ENCODE data around the gene MRPL23.

Gene MRPL23

GRCh38 chr11:1998290-1998689, 51.2 kb downstream of the MRPL23 start:
- DNase-seq = no peak

GRCh38 chr11:1998861-1999260, 51.7 kb downstream of the MRPL23 start:
- no peak for DNase-seq

DNA sequence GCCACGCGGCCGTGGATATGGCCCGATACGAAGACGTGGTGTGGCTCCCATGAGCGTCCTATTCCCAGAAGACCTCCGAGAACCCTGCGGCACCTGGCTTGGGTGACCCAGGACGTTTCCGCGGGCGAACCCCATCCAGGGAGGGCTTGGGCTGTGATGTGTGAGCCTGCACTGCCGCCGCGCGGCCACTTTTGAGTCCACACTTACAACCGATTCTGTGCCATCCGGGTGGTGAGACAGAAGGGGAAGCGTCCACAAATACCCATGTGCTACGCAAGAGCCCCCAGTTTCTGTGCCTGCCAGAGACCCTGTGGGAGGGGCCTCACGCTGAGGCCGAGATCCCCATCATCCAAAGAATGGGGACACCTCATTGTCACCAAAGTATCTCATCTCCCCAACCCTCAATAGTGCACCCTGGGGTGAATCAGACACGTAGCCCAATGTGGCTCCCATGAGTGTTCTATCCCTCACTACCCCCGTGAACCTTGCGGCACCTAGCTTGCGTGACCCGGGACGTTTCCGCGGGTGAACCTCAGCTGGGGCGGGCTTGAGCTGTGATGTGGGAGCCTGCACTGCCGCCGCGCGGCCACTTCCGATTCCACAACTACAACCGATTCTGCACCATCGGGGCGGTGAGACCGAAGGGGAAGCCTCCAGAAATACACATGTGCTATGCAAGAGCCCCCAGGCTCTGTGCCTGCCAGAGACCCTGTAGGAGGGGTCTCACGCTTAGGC, 55.1 kb downstream of the MRPL23 start:
- DNase-seq = no peak

- DNase-seq = no peak
These were observed 55.7 kb downstream of the MRPL23 start for GRCh38 chr11:2002807-2003206.

- DNase-seq = no peak
These were observed 57.3 kb downstream of the MRPL23 start for GRCh38 chr11:2004466-2004865.
